Endothelial cell of umbilical vein (primary cell): ENCODE results near the gene ARL5C. TPM values are rescaled to one million over a fixed set of nuclear protein-coding genes. Genes with fewer than 3 reads are reported as not detected.
"Not testable (repeated sequence)": the region's sequence is repeated elsewhere in the genome, so short reads cannot be mapped to it uniquely, and the experiment has no call there.

Experiments
- BruUV-seq: library from RNA; stranded (reverse); fragments of 400-500 nt; replicated peaks from 2 replicates; lab custom pipeline; 2021; lab: Mats Ljungman, UMichigan
- CTCF ChIA-PET: fragments of 300-600, 350-600 bp; sonication (Branson Sonifier 250); formaldehyde crosslinking; loops from one replicate; lab custom pipeline; 2021; ENCODE audit warnings: antibody characterized with exemption, inconsistent platforms; lab: Charles Lee
- POLR2A ChIA-PET: fragments of 300-600, 350-600 bp; sonication (Branson Sonifier 250); formaldehyde crosslinking; loops from one replicate; lab custom pipeline; 2021; ENCODE audit warnings: antibody characterized with exemption, inconsistent platforms; lab: Charles Lee
- DNase-seq: peaks from one replicate; pipeline ENCODE4 v3.0.0-alpha.2; 2011; ENCODE audit warnings: low read depth, low spot score
- FAIRE-seq: peaks from 2 replicates; lab custom pipeline; 2011; peaks lifted over from hg19 to GRCh38; lab: Jason Lieb, UNC
- H2AFZ ChIP-seq: 2 replicates; pipeline ENCODE4 v1.6.0; 2012; ENCODE audit warnings: low read depth, low read length, control low read depth, inconsistent platforms
- H3K27ac ChIP-seq: 2 replicates; pipeline ENCODE4 v1.5.1; 2011; ENCODE audit warnings: low read depth, mild to moderate bottlenecking, control low read depth, low read length, moderate library complexity; ENCODE audit not compliant: insufficient read depth
- H3K27me3 ChIP-seq, 2 experiments: 2 replicates each; pipeline versions ENCODE4 v1.6.0 to v1.6.1; 2011; ENCODE audit warnings: low read length in 2 of 2, mixed read lengths in 1 of 2; ENCODE audit not compliant: control insufficient read depth in 2 of 2, insufficient read depth in 2 of 2
- H3K36me3 ChIP-seq, 2 experiments: 2 replicates in 1 of 2; 3 replicates in 1 of 2; pipeline ENCODE4 v1.5.1; 2011; ENCODE audit warnings: low read length in 2 of 2, mild to moderate bottlenecking in 1 of 2, moderate library complexity in 1 of 2; ENCODE audit not compliant: control insufficient read depth in 2 of 2, insufficient read depth in 2 of 2; ENCODE audit errors: extremely low read depth in 1 of 2
- H3K4me1 ChIP-seq: 3 replicates; pipeline ENCODE4 v1.5.1; 2011; ENCODE audit warnings: mild to moderate bottlenecking, low read length; ENCODE audit not compliant: control insufficient read depth, insufficient read depth; ENCODE audit errors: extremely low read depth
- H3K4me2 ChIP-seq: 2 replicates; pipeline ENCODE4 v1.6.1; 2011; ENCODE audit warnings: low read length, control low read depth, mixed read lengths; ENCODE audit not compliant: insufficient read depth
- H3K4me3 ChIP-seq, 3 experiments: fragments of 200-600 bp in 1 of 3; sonication (generic), shearing (Covaris generic) in 1 of 3; replicated peaks in 1 of 3; 2 replicates each; pipeline ENCODE4 v1.5.1; 2011 to 2016; ENCODE audit warnings: control low read depth in 3 of 3, low read length in 3 of 3, mild to moderate bottlenecking in 2 of 3, inconsistent platforms in 1 of 3, low read depth in 1 of 3, moderate library complexity in 1 of 3; ENCODE audit not compliant: insufficient read depth in 1 of 3
- H3K79me2 ChIP-seq: 2 replicates; pipeline ENCODE4 v1.6.0; 2012; ENCODE audit warnings: low read length, inconsistent platforms; ENCODE audit not compliant: control insufficient read depth, insufficient read depth
- H3K9ac ChIP-seq: replicated peaks from 2 replicates; pipeline ENCODE3; 2011; ENCODE audit warnings: low read length, control low read depth; ENCODE audit not compliant: insufficient read depth; ENCODE audit errors: extremely low read depth
- H3K9me1 ChIP-seq: replicated peaks from 3 replicates; pipeline ENCODE4 v1.6.0; 2011; ENCODE audit warnings: mild to moderate bottlenecking, low read length; ENCODE audit not compliant: control insufficient read depth, insufficient read depth; ENCODE audit errors: extremely low read depth
- H3K9me3 ChIP-seq: replicated peaks from 2 replicates; pipeline ENCODE4 v1.5.1; 2012; ENCODE audit warnings: low read length, inconsistent platforms; ENCODE audit not compliant: control insufficient read depth, insufficient read depth
- H4K20me1 ChIP-seq: replicated peaks from 2 replicates; pipeline ENCODE3; 2011; ENCODE audit warnings: mild to moderate bottlenecking, low read length; ENCODE audit not compliant: control insufficient read depth, insufficient read depth; ENCODE audit errors: extremely low read depth
- CTCF ChIP-seq, 2 donors: IDR thresholded peaks; 1 replicate in 1 of 2; 2 replicates in 1 of 2; pipeline ENCODE4 v1.5.1; 2011; ENCODE audit warnings: low read length in 2 of 2, mild to moderate bottlenecking in 2 of 2, moderate library complexity in 2 of 2, control low read depth in 1 of 2, inconsistent platforms in 1 of 2, low read depth in 1 of 2; ENCODE audit not compliant: insufficient read depth in 1 of 2; ENCODE audit errors: extremely low read depth in 1 of 2
- EZH2 ChIP-seq: IDR thresholded peaks from 2 replicates; pipeline ENCODE4 v1.6.1; 2012; ENCODE audit warnings: borderline replicate concordance, low read depth, mild to moderate bottlenecking, moderate library complexity, low read length, inconsistent platforms; ENCODE audit not compliant: severe bottlenecking
- FOS ChIP-seq: IDR thresholded peaks from 2 replicates; pipeline ENCODE4 v1.6.1; 2011; ENCODE audit warnings: mild to moderate bottlenecking, low read length, moderate library complexity, borderline replicate concordance; ENCODE audit not compliant: insufficient read depth
- GATA2 ChIP-seq: IDR thresholded peaks from 2 replicates; pipeline ENCODE4 v1.7.0; 2011; ENCODE audit warnings: low read depth, mild to moderate bottlenecking, moderate library complexity, mixed read lengths, low read length; ENCODE audit not compliant: insufficient read length, insufficient read depth
- JUN ChIP-seq: IDR thresholded peaks from 2 replicates; pipeline ENCODE4 v1.6.1; 2011; ENCODE audit warnings: borderline replicate concordance, low read depth; ENCODE audit not compliant: insufficient read length, insufficient read depth
- MAX ChIP-seq: IDR thresholded peaks from 2 replicates; pipeline ENCODE4 v1.6.1; 2011; ENCODE audit not compliant: insufficient read depth, insufficient read length
- MYC ChIP-seq: IDR thresholded peaks from one replicate; pipeline ENCODE4 v1.6.1; 2011; ENCODE audit warnings: mild to moderate bottlenecking, low read depth, low read length
- POLR2A ChIP-seq: IDR thresholded peaks from 2 replicates; pipeline ENCODE4 v1.6.1; 2012; ENCODE audit warnings: low read depth, mild to moderate bottlenecking, control low read depth, low read length
- POLR2AphosphoS5 ChIP-seq: IDR thresholded peaks from 2 replicates; pipeline ENCODE4 v1.6.1; 2012; ENCODE audit warnings: low read depth, mild to moderate bottlenecking, control low read depth, low read length, moderate library complexity; ENCODE audit not compliant: insufficient read depth
- dilution Hi-C: fragments of 300-500 bp; cut with MboI; formaldehyde crosslinking; loops from one replicate; pipeline ENCODE4 v1.15.0; 2019; ENCODE audit warnings: low sequenced_read_pairs; ENCODE audit not compliant: extremely low pct_ligation_motif_present
- intact Hi-C: fragments of 100-400 bp; cut with micrococcal nuclease; formaldehyde crosslinking; loops from one replicate; pipeline ENCODE4 v1.10.0; 2022
- polyA plus RNA-seq, 4 experiments: library from polyadenylated mRNA; depleted of rRNA in 3 of 4; stranded (reverse) in 3 of 4; unstranded in 1 of 4; fragments of >200 nt; gene quantifications; 2 replicates each; pipeline versions ENCODE4 v1.2.1 to v1.2.3, GENCODE V29; 2011 to 2012; ENCODE audit warnings: missing spikeins in 1 of 4
- total RNA-seq: library from RNA; stranded (reverse); gene quantifications from 2 replicates; pipeline ENCODE4 v1.2.3, GENCODE V29; 2021

Gene ARL5C
- total and polyA plus RNA-seq, 2 donors (not counting 3 experiments of a cell fraction or from before 2014, with no cell fraction given), result not detected

DNA sequence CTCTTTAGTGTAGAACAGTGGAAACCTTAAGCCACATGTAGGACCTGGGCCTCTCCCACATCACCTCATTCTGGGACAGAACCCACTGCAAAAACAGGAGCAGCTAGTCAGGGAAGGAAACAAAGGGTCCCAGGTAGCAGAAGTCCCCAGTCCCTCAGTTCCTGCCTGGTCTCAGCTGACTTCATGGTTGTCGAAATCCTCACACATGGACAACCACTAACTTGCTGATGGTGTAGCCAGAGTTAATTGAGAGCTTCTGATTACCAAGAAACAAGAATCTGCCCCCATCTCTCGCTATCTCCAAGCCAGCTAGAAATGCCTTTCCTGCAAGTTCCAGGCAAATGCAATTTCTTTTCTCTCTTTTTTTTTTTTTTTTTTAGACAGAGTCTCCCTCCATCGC is 3.6 kb upstream of the ARL5C start:
- H3K9me3 ChIP-seq, result no peaks in the 10 kb centered on the region
- TF ChIP-seq EZH2, result no peak
- ChIA-PET CTCF (interaction anchor here (1.2 to 1.6 kb wide), 3 partner anchors 10 to 186 kb away, joined by 3 to 8 read pairs (median 6); no protein-coding TSS in a partner anchor), POLR2A (no interaction called here)
- intact Hi-C loops, result no loop called here
- BruUV-seq, result no TSS peak
- H3K9ac ChIP-seq, result no peak overlapping the region
- DNase-seq (no peak), FAIRE-seq (no peak)
- no peak overlapping the region for H3K4me2 ChIP-seq
- H3K9me1 ChIP-seq, result no peaks in the 10 kb centered on the region
- no peak overlapping the region for H2AFZ ChIP-seq
- no peaks in the 10 kb centered on the region for H3K36me3 ChIP-seq
- dilution Hi-C loops, result no loop called here
- peaks cover 22 to 27% of the 10 kb centered on the region in 2 experiments for H3K27me3 ChIP-seq
- no peak overlapping the region for H3K27ac ChIP-seq
- H3K4me3 ChIP-seq, result no peak overlapping the region
- peaks cover 5% of the 10 kb centered on the region for H3K4me1 ChIP-seq
- H3K79me2 ChIP-seq, result no peaks in the 10 kb centered on the region
- no peaks in the 10 kb centered on the region for H4K20me1 ChIP-seq

GRCh38 chr17:39169101-39169500 is 3.1 kb upstream of the ARL5C start:
- Histone ChIP-seq H3K4me2 (no peak overlapping the region), H3K9me3 (no peaks in the 10 kb centered on the region), H3K9ac (no peak overlapping the region), H3K36me3 (no peaks in the 10 kb centered on the region), H2AFZ (no peak overlapping the region), H3K9me1 (no peaks in the 10 kb centered on the region), H4K20me1 (no peaks in the 10 kb centered on the region), H3K27me3 (peaks cover 22 to 27% of the 10 kb centered on the region in 2 experiments), H3K4me3 (no peak overlapping the region), H3K79me2 (no peaks in the 10 kb centered on the region), H3K27ac (no peak overlapping the region), H3K4me1 (peaks cover 5% of the 10 kb centered on the region)
- no peak for TF ChIP-seq GATA2
- TF ChIP-seq FOS, result no peak
- no peak for TF ChIP-seq POLR2A
- TF ChIP-seq MAX, result no peak
- TF ChIP-seq JUN, result no peak
- TF ChIP-seq POLR2AphosphoS5, result no peak
- TF ChIP-seq EZH2, result no peak
- no peak for TF ChIP-seq MYC
- no peak for TF ChIP-seq CTCF (IDR thresholded peaks at IDR 0.05; ENCODE audit: extremely low read depth in 1 of 2, insufficient read depth in 1 of 2, low read depth in 1 of 2, low read length in 2 of 2)
- FAIRE-seq, result no peak
- ChIA-PET CTCF (interaction anchor here (1.2 to 6.0 kb wide), 4 partner anchors 10 to 186 kb away, joined by 3 to 57 read pairs (median 7); partner anchors contain the start of gene PLXDC1), POLR2A (no interaction called here)
- no TSS peak for BruUV-seq
- intact Hi-C loops, result no loop called here
- no peak for DNase-seq
- dilution Hi-C loops, result no loop called here

DNA sequence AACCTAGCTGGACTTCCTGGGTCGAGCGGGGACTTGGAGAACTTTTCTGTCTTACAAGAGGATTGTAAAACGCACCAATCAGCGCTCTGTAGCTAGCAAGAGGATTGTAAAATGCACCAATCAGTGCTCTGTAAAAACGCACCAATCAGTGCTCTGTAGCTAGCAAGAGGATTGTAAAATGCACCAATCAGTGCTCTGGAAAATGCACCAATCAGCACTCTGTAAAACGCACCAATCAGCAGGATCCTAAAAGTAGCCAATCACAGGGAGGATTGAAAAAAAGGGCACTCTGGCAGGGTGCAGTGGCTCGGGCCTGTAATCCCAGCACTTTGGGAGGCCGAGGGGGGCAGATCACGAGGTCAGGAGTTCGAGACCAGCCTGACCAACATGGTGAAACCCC is 2.5 kb upstream of the ARL5C start:
- BruUV-seq, POLR2A ChIA-PET, DNase-seq, H3K79me2 ChIP-seq, H3K4me2 ChIP-seq, dilution Hi-C loops, H3K36me3 ChIP-seq, intact Hi-C loops, FAIRE-seq, H3K27ac ChIP-seq, H2AFZ ChIP-seq, H3K9me3 ChIP-seq, H3K4me1 ChIP-seq, H4K20me1 ChIP-seq, H3K9ac ChIP-seq, H3K4me3 ChIP-seq, H3K9me1 ChIP-seq: not testable (repeated sequence)
- CTCF ChIA-PET, result interaction anchor here (1.2 to 6.0 kb wide), 4 partner anchors 11 to 185 kb away, joined by 4 to 57 read pairs (median 7); partner anchors contain the start of gene PLXDC1
- H3K27me3 ChIP-seq, result peaks cover 22 to 27% of the 10 kb centered on the region in 2 experiments
